CD4-positive, CD25-positive, alpha-beta regulatory T cell (primary cell): ENCODE results near the gene MEGF6. TPM values are rescaled to one million over a fixed set of nuclear protein-coding genes. Genes with fewer than 3 reads are reported as not detected.

ENCODE experiments used
- ATAC-seq, 2 donors: fragments of 150-1000 bp; cut with Tn5 transposase; one replicate each; pipeline ENCODE4 v1.10.0; 2021; ENCODE audit warnings: low read depth in 2 of 2, moderate number of reproducible peaks in 2 of 2, moderate library complexity in 1 of 2
- DNase-seq, 3 donors: peaks; one replicate each; pipeline versions ENCODE4 v3.0.0 to v3.0.0-alpha.2; 2012 to 2022; ENCODE audit warnings: mixed read lengths in 1 of 3
- H3K27ac ChIP-seq: one replicate; pipeline ENCODE4 v1.7.0; 2013; ENCODE audit warnings: mild to moderate bottlenecking, low read length; ENCODE audit not compliant: insufficient read depth, poor library complexity, severe bottlenecking
- H3K27me3 ChIP-seq: one replicate; pipeline ENCODE4 v1.7.0; 2013; ENCODE audit warnings: low read length; ENCODE audit not compliant: control insufficient read depth, insufficient read depth
- H3K36me3 ChIP-seq: one replicate; pipeline ENCODE4 v1.7.0; 2013; ENCODE audit warnings: mild to moderate bottlenecking, low read length, moderate library complexity; ENCODE audit not compliant: control insufficient read depth, insufficient read depth
- H3K4me1 ChIP-seq: 2 replicates; pipeline ENCODE4 v1.7.0; 2013; ENCODE audit warnings: mild to moderate bottlenecking, low read length; ENCODE audit not compliant: insufficient read depth, control insufficient read depth, poor library complexity, severe bottlenecking
- H3K4me3 ChIP-seq: one replicate; pipeline ENCODE4 v1.7.0; 2013; ENCODE audit warnings: low read depth, mild to moderate bottlenecking, low read length, moderate library complexity
- H3K9me3 ChIP-seq, 2 experiments: 1 replicate in 1 of 2; 2 replicates in 1 of 2; pipeline ENCODE4 v1.7.0; 2013; ENCODE audit warnings: low read length in 2 of 2, mild to moderate bottlenecking in 1 of 2, moderate library complexity in 1 of 2; ENCODE audit not compliant: control insufficient read depth in 2 of 2
- H3K27ac Mint-ChIP-seq, 3 donors: one replicate each; pipeline ENCODE4 v1.8.0; 2020 to 2022; ENCODE audit warnings: mild to moderate bottlenecking in 3 of 3, mixed read lengths in 3 of 3, moderate library complexity in 2 of 3
- H3K27me3 Mint-ChIP-seq: one replicate; pipeline ENCODE4 v1.8.0; 2022; ENCODE audit warnings: mild to moderate bottlenecking, mixed read lengths
- H3K36me3 Mint-ChIP-seq: one replicate; pipeline ENCODE4 v1.8.0; 2020; ENCODE audit warnings: mixed read lengths
- H3K4me1 Mint-ChIP-seq, 4 donors: one replicate each; pipeline ENCODE4 v1.8.0; 2020 to 2022; ENCODE audit warnings: mixed read lengths in 4 of 4, mild to moderate bottlenecking in 1 of 4
- H3K4me3 Mint-ChIP-seq, 4 donors: one replicate each; pipeline ENCODE4 v1.8.0; 2020 to 2022; ENCODE audit warnings: mild to moderate bottlenecking in 4 of 4, mixed read lengths in 4 of 4, moderate library complexity in 3 of 4
- H3K9me3 Mint-ChIP-seq, 7 donors: one replicate each; pipeline ENCODE4 v1.8.0; 2020 to 2022; ENCODE audit warnings: mixed read lengths in 7 of 7, mild to moderate bottlenecking in 3 of 7, moderate library complexity in 2 of 7
- polyA plus RNA-seq, 4 donors: library from polyadenylated mRNA; unstranded; fragments of 300-500 nt; fragmentation: Illumina TruSeq; gene quantifications; one replicate each; pipeline ENCODE4 v1.2.3, GENCODE V29; 2021
- total RNA-seq: library from RNA; stranded (reverse); gene quantifications from one replicate; pipeline ENCODE4 v1.2.3, GENCODE V29; 2022

The MEGF6 gene
- total and polyA plus RNA-seq, 5 donors from 2014 or later: 4.7 to 123 (median 6.8) TPM

DNA sequence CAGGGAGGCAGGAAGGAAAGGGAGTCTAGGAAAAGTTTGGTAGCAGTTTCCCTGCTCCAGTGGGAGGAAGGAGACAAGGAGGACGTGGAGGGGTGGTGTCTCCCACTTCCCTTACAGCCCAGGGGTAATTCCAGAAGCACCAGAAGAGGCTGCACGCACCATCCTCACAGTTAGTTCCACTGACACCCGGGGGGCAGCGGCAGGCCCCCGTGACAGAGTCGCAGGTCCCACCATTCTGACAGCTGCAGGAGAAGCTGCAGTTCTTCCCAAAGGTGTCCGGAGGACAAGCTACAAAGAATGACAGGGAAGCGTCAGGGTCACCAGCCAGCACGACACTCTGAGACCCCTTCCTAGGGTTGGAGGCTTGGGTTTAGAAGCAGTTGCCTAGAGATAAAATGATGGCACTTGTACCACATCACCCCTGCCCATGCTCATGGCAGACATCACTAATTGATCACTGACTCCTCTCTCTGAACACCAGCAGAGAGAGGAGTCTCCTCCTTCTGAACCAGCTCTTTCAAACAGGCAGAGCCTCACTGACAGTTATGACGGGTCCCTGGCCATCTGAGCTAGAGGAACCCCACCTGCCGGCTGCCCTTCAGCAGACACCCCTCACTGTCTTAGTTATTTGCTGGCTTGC, 103.6 kb downstream of the MEGF6 start:
- H3K36me3 ChIP-seq: peaks cover 22% of the 10 kb centered on the region
- Mint-ChIP-seq H3K4me1 (peaks cover 0 to 2% (median 0%) of the 10 kb centered on the region in 4 donors), H3K36me3 (peaks cover 9% of the 10 kb centered on the region), H3K9me3 (no peaks in the 10 kb centered on the region), H3K27ac (no peak overlapping the region), H3K4me3 (peak overlapping the region in 1 of 4 donors; percentile 27), H3K27me3 (no peaks in the 10 kb centered on the region)
- DNase-seq: no peak
- ATAC-seq: no peak
- H3K27ac ChIP-seq: no peak overlapping the region
- H3K4me1 ChIP-seq: no peaks in the 10 kb centered on the region
- no peak overlapping the region for H3K4me3 ChIP-seq
- no peaks in the 10 kb centered on the region for H3K9me3 ChIP-seq
- no peaks in the 10 kb centered on the region for H3K27me3 ChIP-seq

DNA sequence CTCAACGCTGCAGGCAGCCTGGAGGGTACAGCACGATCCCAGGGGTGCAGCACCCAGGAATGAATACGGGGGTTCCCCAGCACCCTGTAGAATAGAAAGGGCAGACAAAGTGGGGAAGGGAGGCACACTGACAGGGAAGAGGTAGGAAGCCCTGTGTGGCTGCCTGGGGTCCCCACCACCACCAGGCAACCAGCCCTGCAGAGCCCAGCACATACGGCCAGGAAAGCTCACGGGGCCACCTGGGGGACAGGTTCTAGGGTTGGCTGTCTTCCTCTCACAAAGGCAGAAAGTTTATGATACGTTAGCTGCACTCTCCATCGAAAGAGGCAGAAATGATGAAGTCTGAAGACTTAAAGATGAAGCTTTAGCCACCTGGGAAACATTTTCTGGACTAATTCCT, 104.4 kb downstream of the MEGF6 start:
- H3K36me3 Mint-ChIP-seq: peaks cover 9% of the 10 kb centered on the region
- peaks cover 0 to 2% (median 0%) of the 10 kb centered on the region in 4 donors for H3K4me1 Mint-ChIP-seq
- no peaks in the 10 kb centered on the region for H3K9me3 ChIP-seq

DNA sequence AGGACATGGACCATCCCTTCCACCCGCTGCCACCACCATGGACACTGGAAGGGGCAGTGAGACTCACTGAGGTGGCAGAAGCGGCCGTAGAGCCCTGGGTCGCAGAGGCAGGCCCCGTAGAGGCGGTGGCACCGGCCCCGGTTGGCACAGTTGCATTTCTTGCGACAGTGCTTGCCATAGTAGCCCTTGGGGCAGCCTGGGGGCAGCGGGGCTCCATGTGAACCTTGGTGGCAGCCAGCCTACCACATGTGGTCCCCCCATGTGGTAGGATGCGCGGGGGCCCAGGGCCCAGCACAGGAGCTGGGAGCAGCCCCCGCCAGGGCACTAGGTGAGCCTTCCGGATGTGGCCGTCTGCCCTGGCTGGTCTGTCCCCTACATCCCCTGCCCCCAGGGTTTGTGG, 105.3 kb downstream of the MEGF6 start:
- H3K36me3 Mint-ChIP-seq: peaks cover 9% of the 10 kb centered on the region
- peaks cover 0 to 2% (median 0%) of the 10 kb centered on the region in 4 donors for H3K4me1 Mint-ChIP-seq
- H3K27ac Mint-ChIP-seq: no peak overlapping the region
- Histone ChIP-seq H3K27me3 (no peaks in the 10 kb centered on the region), H3K9me3 (no peaks in the 10 kb centered on the region), H3K36me3 (peaks cover 18% of the 10 kb centered on the region), H3K4me3 (no peak overlapping the region), H3K4me1 (no peaks in the 10 kb centered on the region), H3K27ac (no peak overlapping the region)
- no peak for DNase-seq
- H3K9me3 Mint-ChIP-seq: no peaks in the 10 kb centered on the region
- ATAC-seq: no peak
- no peak overlapping the region for H3K4me3 Mint-ChIP-seq
- no peaks in the 10 kb centered on the region for H3K27me3 Mint-ChIP-seq

More for the DNA sequence above, 104.4 kb downstream of the MEGF6 start:
- DNase-seq: no peak
- Mint-ChIP-seq H3K9me3 (no peaks in the 10 kb centered on the region), H3K4me3 (no peak overlapping the region), H3K27me3 (no peaks in the 10 kb centered on the region), H3K27ac (peak overlapping the region in 1 of 3 donors; percentile 69)
- H3K36me3 ChIP-seq: peaks cover 20% of the 10 kb centered on the region
- H3K27ac ChIP-seq: no peak overlapping the region
- no peaks in the 10 kb centered on the region for H3K4me1 ChIP-seq
- no peaks in the 10 kb centered on the region for H3K27me3 ChIP-seq
- no peak for ATAC-seq
- no peak overlapping the region for H3K4me3 ChIP-seq

DNA sequence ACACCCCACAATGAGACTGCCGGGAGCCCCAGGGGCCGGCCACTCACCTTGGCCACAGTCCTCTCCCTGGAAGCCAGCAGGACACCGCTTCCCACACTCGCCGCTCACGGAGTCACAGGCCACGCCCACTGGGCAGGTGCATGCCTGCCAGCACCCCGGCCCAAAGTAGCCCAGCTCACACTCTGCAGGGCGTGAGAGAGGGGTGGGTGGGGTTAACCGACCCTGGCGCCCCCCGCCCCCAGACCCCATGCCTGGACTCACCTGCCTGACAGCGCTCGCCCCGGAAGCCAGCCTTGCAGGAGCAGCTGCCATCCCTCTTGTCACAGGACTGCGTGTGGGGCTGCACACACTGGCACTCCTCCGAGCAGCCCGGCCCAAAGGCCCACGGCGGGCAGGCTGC, 106.1 kb downstream of the MEGF6 start:
- Mint-ChIP-seq H3K36me3 (peaks cover 9% of the 10 kb centered on the region), H3K4me1 (no peaks in the 10 kb centered on the region), H3K4me3 (no peak overlapping the region), H3K27me3 (no peaks in the 10 kb centered on the region), H3K9me3 (no peaks in the 10 kb centered on the region), H3K27ac (no peak overlapping the region)
- H3K27ac ChIP-seq: no peak overlapping the region
- H3K9me3 ChIP-seq: no peaks in the 10 kb centered on the region
- DNase-seq (no peak), ATAC-seq (no peak)
- H3K36me3 ChIP-seq: peaks cover 18% of the 10 kb centered on the region
- no peaks in the 10 kb centered on the region for H3K4me1 ChIP-seq
- no peak overlapping the region for H3K4me3 ChIP-seq
- H3K27me3 ChIP-seq: no peaks in the 10 kb centered on the region

DNA sequence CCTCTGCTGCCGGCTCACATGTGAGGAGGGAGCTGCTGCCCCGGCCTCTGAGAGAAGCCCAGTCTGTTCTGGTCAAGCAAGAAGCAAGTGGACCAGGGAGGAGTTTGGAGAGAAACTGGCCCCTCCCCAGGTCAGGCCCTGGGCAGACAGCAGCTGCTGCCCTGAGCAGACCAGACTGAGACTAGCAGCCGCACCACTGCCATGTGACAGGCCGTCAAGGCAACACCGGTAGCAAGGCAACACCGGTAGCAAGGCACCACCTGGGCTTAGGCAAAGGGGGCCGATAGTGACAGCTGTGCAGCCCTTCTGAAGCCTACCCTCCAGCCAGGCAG, 106.5 kb downstream of the MEGF6 start:
- ATAC-seq: no peak
- H3K4me3 Mint-ChIP-seq: no peak overlapping the region
- no peaks in the 10 kb centered on the region for H3K4me1 Mint-ChIP-seq
- peak overlapping the region in 1 of 3 donors; percentile 63 for H3K27ac Mint-ChIP-seq
- H3K36me3 Mint-ChIP-seq: peaks cover 9% of the 10 kb centered on the region
- Histone ChIP-seq H3K9me3 (no peaks in the 10 kb centered on the region), H3K36me3 (peaks cover 18% of the 10 kb centered on the region), H3K27ac (no peak overlapping the region), H3K4me1 (no peaks in the 10 kb centered on the region), H3K4me3 (no peak overlapping the region), H3K27me3 (no peaks in the 10 kb centered on the region)
- DNase-seq: no peak
- peaks cover 0 to 2% (median 0%) of the 10 kb centered on the region in 7 donors for H3K9me3 Mint-ChIP-seq
- no peaks in the 10 kb centered on the region for H3K27me3 Mint-ChIP-seq

DNA sequence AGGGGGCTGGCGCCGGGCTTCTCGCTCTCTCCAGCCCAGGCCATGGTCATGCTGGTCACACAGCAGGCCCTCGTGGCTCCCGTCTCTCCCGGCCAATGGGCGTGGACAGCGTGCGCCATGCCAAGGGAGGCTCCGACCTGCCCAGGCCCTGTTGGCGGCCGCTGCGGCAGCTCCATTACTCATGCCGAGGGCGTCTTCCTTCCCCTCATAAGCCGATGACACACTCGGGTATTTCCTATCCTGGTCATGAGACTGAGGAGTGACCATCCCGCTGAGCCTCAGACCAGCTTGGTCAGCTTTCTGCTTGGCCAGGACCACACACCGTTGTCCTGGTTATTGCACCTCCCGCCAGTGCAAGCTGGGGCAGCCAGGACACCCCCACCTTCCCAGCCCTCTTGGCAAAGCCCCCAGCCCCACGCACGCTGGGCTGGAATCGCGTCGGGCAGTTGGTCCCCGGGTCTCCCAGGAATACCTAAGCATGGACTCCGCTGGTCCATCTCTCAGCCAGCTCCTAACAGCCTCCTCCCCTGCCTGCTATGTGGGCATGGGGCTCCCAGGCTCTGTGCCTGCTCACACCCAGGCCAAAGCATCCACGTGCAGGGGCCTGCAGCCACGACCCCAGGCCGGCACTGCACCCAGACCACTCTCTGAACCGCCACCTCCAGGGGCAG, 107.0 kb downstream of the MEGF6 start:
- H3K36me3 Mint-ChIP-seq: peaks cover 9% of the 10 kb centered on the region
- no peak overlapping the region for H3K27ac ChIP-seq
- no peaks in the 10 kb centered on the region for H3K27me3 ChIP-seq
- peaks cover 0 to 2% (median 0%) of the 10 kb centered on the region in 7 donors for H3K9me3 Mint-ChIP-seq
- H3K4me3 ChIP-seq: no peak overlapping the region
- H3K4me1 ChIP-seq: no peaks in the 10 kb centered on the region
- no peaks in the 10 kb centered on the region for H3K9me3 ChIP-seq
- ATAC-seq (no peak), DNase-seq (no peak)
- peaks cover 18% of the 10 kb centered on the region for H3K36me3 ChIP-seq
- no peak overlapping the region for H3K4me3 Mint-ChIP-seq
- no peaks in the 10 kb centered on the region for H3K27me3 Mint-ChIP-seq
- no peaks in the 10 kb centered on the region for H3K4me1 Mint-ChIP-seq
- peak overlapping the region in 1 of 3 donors; percentile 63 for H3K27ac Mint-ChIP-seq

DNA sequence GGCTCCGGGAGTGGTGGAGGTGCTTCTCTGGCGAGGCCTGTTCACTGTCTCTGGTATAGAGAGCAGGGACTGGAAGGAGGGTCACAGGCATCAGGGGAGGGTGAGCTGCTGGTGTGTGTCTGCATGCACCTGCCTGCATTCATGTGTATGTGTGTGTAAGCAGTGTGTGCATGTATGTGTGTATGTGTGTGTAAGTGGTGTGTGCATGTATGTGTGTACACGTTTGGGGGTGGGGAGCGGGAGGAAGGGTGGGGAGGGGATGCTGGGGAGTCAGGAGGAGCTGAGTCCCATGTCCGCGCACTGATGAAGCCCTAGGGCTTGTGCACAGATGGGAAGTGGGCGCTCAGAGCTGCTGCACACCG, 107.8 kb downstream of the MEGF6 start:
- H3K27me3 ChIP-seq: no peaks in the 10 kb centered on the region
- Mint-ChIP-seq H3K4me3 (no peak overlapping the region), H3K27ac (peak overlapping the region in 1 of 3 donors; percentile 28), H3K27me3 (no peaks in the 10 kb centered on the region), H3K36me3 (peaks cover 9% of the 10 kb centered on the region), H3K4me1 (no peaks in the 10 kb centered on the region), H3K9me3 (peaks cover 0 to 2% (median 0%) of the 10 kb centered on the region in 7 donors)
- H3K27ac ChIP-seq: no peak overlapping the region
- H3K4me3 ChIP-seq: no peak overlapping the region
- H3K36me3 ChIP-seq: peaks cover 16% of the 10 kb centered on the region
- H3K9me3 ChIP-seq: no peaks in the 10 kb centered on the region
- DNase-seq (no peak), ATAC-seq (no peak)
- H3K4me1 ChIP-seq: no peaks in the 10 kb centered on the region
